ENCODE results near the gene AAMDC. TPM values are rescaled to one million over a fixed set of nuclear protein-coding genes. Genes with fewer than 3 reads are reported as not detected.

Gene AAMDC
- total RNA-seq, 4 donors from 2014 or later, result 14.6 to 47.9 (median 36.7) TPM

GRCh38 chr11:77806993-77807392 is 14.0 kb upstream of the AAMDC start:
- no peak for DNase-seq (ENCODE audit: low spot score in 2 of 2)
- H3K27ac ChIP-seq, result no peak overlapping the region
- H3K36me3 ChIP-seq, result no peaks in the 10 kb centered on the region
- no peaks in the 10 kb centered on the region for H3K4me1 ChIP-seq
- no peaks in the 10 kb centered on the region for H3K9me3 ChIP-seq
- no peak overlapping the region for H3K4me3 ChIP-seq
- 90% methylated on average over 2 of the region's 2 CpGs for WGBS
- TF ChIP-seq EP300 (IDR thresholded peaks at IDR 0.05) (no peak), POLR2AphosphoS5 (IDR thresholded peaks at IDR 0.05) (no peak), CTCF (IDR thresholded peaks at IDR 0.05) (no peak), POLR2A (IDR thresholded peaks at IDR 0.05) (no peak)
- no peaks in the 10 kb centered on the region for H3K27me3 ChIP-seq

- TF ChIP-seq CTCF (IDR thresholded peaks at IDR 0.05) (no peak), POLR2A (IDR thresholded peaks at IDR 0.05) (no peak), POLR2AphosphoS5 (IDR thresholded peaks at IDR 0.05) (no peak), EP300 (IDR thresholded peaks at IDR 0.05) (no peak)
- WGBS, result 96% methylated on average over 9 of the region's 9 CpGs
- no peak overlapping the region for H3K4me3 ChIP-seq
- H3K27me3 ChIP-seq, result no peaks in the 10 kb centered on the region
- H3K36me3 ChIP-seq, result no peaks in the 10 kb centered on the region
- peaks cover under 1% of the 10 kb centered on the region for H3K4me1 ChIP-seq
- H3K27ac ChIP-seq, result no peak overlapping the region
- DNase-seq (ENCODE audit: low spot score in 2 of 2), result no peak
- no peaks in the 10 kb centered on the region for H3K9me3 ChIP-seq
Measured at GRCh38 chr11:77813256-77813655, 7.7 kb upstream of the AAMDC start.

GRCh38 chr11:77814848-77815247 is 6.1 kb upstream of the AAMDC start:
- DNase-seq (ENCODE audit: low spot score in 2 of 2), result no peak
- Histone ChIP-seq H3K4me3 (no peak overlapping the region), H3K27ac (no peak overlapping the region), H3K27me3 (no peaks in the 10 kb centered on the region), H3K9me3 (no peaks in the 10 kb centered on the region), H3K4me1 (peaks cover 11% of the 10 kb centered on the region), H3K36me3 (no peaks in the 10 kb centered on the region)
- TF ChIP-seq POLR2AphosphoS5 (IDR thresholded peaks at IDR 0.05), result no peak
- no peak for TF ChIP-seq EP300 (IDR thresholded peaks at IDR 0.05)
- no peak for TF ChIP-seq CTCF (IDR thresholded peaks at IDR 0.05)
- no peak for TF ChIP-seq POLR2A (IDR thresholded peaks at IDR 0.05)
- 96% methylated on average over 3 of the region's 3 CpGs for WGBS

GRCh38 chr11:77815459-77815858 is 5.5 kb upstream of the AAMDC start:
- Histone ChIP-seq H3K27me3 (no peaks in the 10 kb centered on the region), H3K9me3 (no peaks in the 10 kb centered on the region), H3K36me3 (no peaks in the 10 kb centered on the region), H3K27ac (no peak overlapping the region), H3K4me3 (no peak overlapping the region), H3K4me1 (peaks cover 11% of the 10 kb centered on the region)
- 83% methylated on average over 1 of the region's 1 CpG for WGBS
- DNase-seq (ENCODE audit: low spot score in 2 of 2), result no peak
- TF ChIP-seq POLR2A (IDR thresholded peaks at IDR 0.05) (no peak), EP300 (IDR thresholded peaks at IDR 0.05) (no peak), POLR2AphosphoS5 (IDR thresholded peaks at IDR 0.05) (no peak), CTCF (IDR thresholded peaks at IDR 0.05) (no peak)

GRCh38 chr11:77819411-77819920 is 1.5 kb upstream of the AAMDC start:
- Histone ChIP-seq H3K4me3 (peak overlapping the region; percentile 95), H3K9me3 (no peaks in the 10 kb centered on the region), H3K4me1 (peaks cover 34% of the 10 kb centered on the region), H3K36me3 (no peaks in the 10 kb centered on the region), H3K27ac (peak overlapping the region; percentile 93), H3K27me3 (no peaks in the 10 kb centered on the region)
- under 1% methylated on average over 19 of the region's 19 CpGs for WGBS
- DNase-seq (ENCODE audit: low spot score in 2 of 2), result peak; percentile 83 to 88
- TF ChIP-seq CTCF (IDR thresholded peaks at IDR 0.05), result no peak
- peak in 1 of 2 donors; percentile 17 for TF ChIP-seq POLR2A (IDR thresholded peaks at IDR 0.05)
- no peak for TF ChIP-seq POLR2AphosphoS5 (IDR thresholded peaks at IDR 0.05)

Data from suprapubic skin (tissue), 4 donors.